GM12864 (cell line): ENCODE results near the gene OR13J1.

Source experiments
- DNase-seq: peaks from one replicate; pipeline ENCODE4 v3.0.0-alpha.2; 2011; ENCODE audit warnings: low read depth
- H3K4me3 ChIP-seq: 2 replicates; pipeline ENCODE4 v1.5.1; 2011; ENCODE audit warnings: mild to moderate bottlenecking, low read depth, low read length, control low read depth
- CTCF ChIP-seq: IDR thresholded peaks from 2 replicates; pipeline ENCODE4 v1.5.1; 2011; ENCODE audit warnings: low read depth, mild to moderate bottlenecking, moderate library complexity, low read length, control low read depth, inconsistent platforms; ENCODE audit errors: missing control alignments

The OR13J1 gene

GRCh38 chr9:35907711-35908503 is 37.7 kb upstream of the OR13J1 start:
- DNase-seq, result no peak
- TF ChIP-seq CTCF, result no peak
- no peak overlapping the region for H3K4me3 ChIP-seq

GRCh38 chr9:35906923-35907699 is 36.9 kb upstream of the OR13J1 start:
- DNase-seq, result no peak
- no peak overlapping the region for H3K4me3 ChIP-seq
- no peak for TF ChIP-seq CTCF

- no peak for DNase-seq
- H3K4me3 ChIP-seq, result no peak within 1 kb of the TSS
- no peak for TF ChIP-seq CTCF
These were observed 35.9 kb upstream of the OR13J1 start, which contains the start of gene HRCT1 for GRCh38 chr9:35905912-35906679. Gene HRCT1, plus strand, starts transcription at chr9:35906202. Its CDS starts 86 bp downstream, at chr9:35906288.

- H3K4me3 ChIP-seq, result no peak overlapping the region
- DNase-seq, result no peak
- TF ChIP-seq CTCF, result no peak
These were observed 35.0 kb upstream of the OR13J1 start for GRCh38 chr9:35905051-35905781.

GRCh38 chr9:35904338-35904737 is 34.1 kb upstream of the OR13J1 start:
- no peak for TF ChIP-seq CTCF
- H3K4me3 ChIP-seq, result no peak overlapping the region
- no peak for DNase-seq

- DNase-seq, result peak; percentile 24
- peak; percentile 61 for TF ChIP-seq CTCF
- no peak overlapping the region for H3K4me3 ChIP-seq
These were observed 32.8 kb upstream of the OR13J1 start for GRCh38 chr9:35903049-35903448.
